A673 (cell line): ENCODE data around the gene B4GALNT3.

Experiments used
- CTCF ChIP-seq: fragments of 300-800, 200-600 bp; sonication (generic); conservative IDR thresholded peaks from 2 replicates; pipeline ENCODE4 v1.5.1; 2017; ENCODE audit warnings: low read depth, mild to moderate bottlenecking, antibody characterized with exemption, low read length, moderate library complexity, mixed read lengths
- EZH2 ChIP-seq: fragments of 200-600 bp; sonication (generic); IDR thresholded peaks from 2 replicates; pipeline ENCODE4 v1.6.1; 2017; ENCODE audit warnings: borderline replicate concordance, low read depth, mild to moderate bottlenecking, mixed read lengths, antibody characterized with exemption, low read length; ENCODE audit not compliant: poor library complexity, severe bottlenecking

GRCh38 chr12:550473-551260, 90.9 kb downstream of the B4GALNT3 start:
- no peak for TF ChIP-seq CTCF
- no peak for TF ChIP-seq EZH2
